K562 (cell line): Measurements from ENCODE around the gene COX4I2. TPM values are rescaled to one million over a fixed set of nuclear protein-coding genes. Genes with fewer than 3 reads are reported as not detected.
A peak's percentile ranks its signal among the peaks of the same experiment; 100 is the strongest.

ENCODE experiments used
- ATAC-seq: fragments of 200-7000 bp; cut with Tn5 transposase; 3 replicates; pipeline ENCODE4 v1.9.1; 2020; ENCODE audit warnings: moderate library complexity
- BruUV-seq: library from RNA; stranded (reverse); fragments of 400-500 nt; replicated peaks from 2 replicates; lab custom pipeline; 2021; lab: Mats Ljungman, UMichigan
- CTCF ChIA-PET: fragments of 300-600 bp; formaldehyde crosslinking; extraction: SDS; loops from one replicate; lab custom pipeline; 2021; ENCODE audit warnings: low intra/inter-chr PET ratio; lab: Yijun Ruan, JAX
- POLR2A ChIA-PET: fragments of 300-600, 350-650 bp; sonication (Branson Sonifier 250); formaldehyde crosslinking; extraction: SDS; loops from one replicate; lab custom pipeline; 2021; ENCODE audit warnings: antibody characterized with exemption, inconsistent platforms; lab: Yijun Ruan, JAX
- DNase-seq, 4 experiments: peaks; one replicate each; pipeline versions ENCODE4 v3.0.0 to v3.0.0-alpha.2; 2011 to 2018; ENCODE audit warnings: low spot score in 3 of 4, mixed read lengths in 3 of 4; ENCODE audit errors: extremely low read depth in 1 of 4
- FAIRE-seq: peaks from 2 replicates; lab custom pipeline; 2011; peaks lifted over from hg19 to GRCh38; lab: Jason Lieb, UNC
- H2AFZ ChIP-seq: 2 replicates; pipeline ENCODE4 v1.6.0; 2011; ENCODE audit warnings: low read depth, low read length, control low read depth, inconsistent platforms
- H3K27ac ChIP-seq: fragments of 200-600 bp; 3 replicates; pipeline ENCODE4 v1.8.0; 2011; ENCODE audit warnings: low read depth, mild to moderate bottlenecking, control low read depth, inconsistent platforms, low read length, moderate library complexity, mixed read lengths; ENCODE audit errors: extremely low read depth
- H3K27me3 ChIP-seq, 2 experiments: fragments of 300-600 bp in 1 of 2; 2 replicates in 1 of 2; 3 replicates in 1 of 2; pipeline versions ENCODE4 v1.6.0 to v1.8.0; 2011; ENCODE audit warnings: inconsistent platforms in 2 of 2, low read length in 2 of 2, mild to moderate bottlenecking in 1 of 2, mixed read lengths in 1 of 2, moderate library complexity in 1 of 2; ENCODE audit not compliant: control insufficient read depth in 2 of 2, insufficient read depth in 2 of 2
- H3K36me3 ChIP-seq: fragments of 300-600 bp; 3 replicates; pipeline ENCODE4 v1.8.0; 2011; ENCODE audit warnings: mild to moderate bottlenecking, low read length, inconsistent platforms; ENCODE audit not compliant: control insufficient read depth, insufficient read depth
- H3K4me1 ChIP-seq, 2 experiments: fragments of 200-600 bp in 1 of 2; replicated peaks in 1 of 2; 2 replicates in 1 of 2; 3 replicates in 1 of 2; pipeline versions ENCODE4 v1.5.1 to v1.8.0; 2011; ENCODE audit warnings: inconsistent platforms in 2 of 2, low read length in 2 of 2, mild to moderate bottlenecking in 1 of 2, mixed read lengths in 1 of 2, moderate library complexity in 1 of 2; ENCODE audit not compliant: control insufficient read depth in 2 of 2, insufficient read depth in 2 of 2
- H3K4me2 ChIP-seq: 2 replicates; pipeline ENCODE4 v1.6.1; 2011; ENCODE audit warnings: low read length, control low read depth, inconsistent platforms, mixed read lengths; ENCODE audit not compliant: insufficient read depth
- H3K4me3 ChIP-seq: fragments of 200-600 bp; sonication (generic), shearing (Covaris generic); 2 replicates; pipeline ENCODE4 v1.5.1; 2016; ENCODE audit warnings: control low read depth, inconsistent platforms
- H3K79me2 ChIP-seq: fragments of 200-600 bp; 3 replicates; pipeline ENCODE4 v1.8.0; 2011; ENCODE audit warnings: low read length, inconsistent platforms; ENCODE audit not compliant: control insufficient read depth, insufficient read depth
- H3K9ac ChIP-seq, 2 experiments: 2 replicates each; pipeline versions ENCODE4 v1.6.0 to v1.6.1; 2011; ENCODE audit warnings: low read depth in 2 of 2, low read length in 2 of 2, control low read depth in 1 of 2, inconsistent platforms in 1 of 2, mild to moderate bottlenecking in 1 of 2, mixed read lengths in 1 of 2; ENCODE audit not compliant: insufficient read depth in 1 of 2
- H3K9me1 ChIP-seq: one replicate; pipeline ENCODE4 v1.6.0; 2011; ENCODE audit warnings: inconsistent platforms, mild to moderate bottlenecking, low read length, moderate library complexity; ENCODE audit not compliant: control insufficient read depth, insufficient read depth
- H3K9me3 ChIP-seq: replicated peaks from 2 replicates; pipeline ENCODE4 v1.5.1; 2011; ENCODE audit warnings: low read depth, low read length, inconsistent platforms; ENCODE audit not compliant: control insufficient read depth, insufficient read depth
- H4K20me1 ChIP-seq: replicated peaks from 2 replicates; pipeline ENCODE4 v1.6.1; 2011; ENCODE audit warnings: low read length, inconsistent platforms, mixed read lengths; ENCODE audit not compliant: control insufficient read depth, insufficient read depth
- ARID1B ChIP-seq: fragments of 450-650 bp; IDR thresholded peaks from 2 replicates; pipeline ENCODE4 v1.6.1; 2016; ENCODE audit warnings: antibody characterized with exemption, mild to moderate bottlenecking, inconsistent platforms
- EGR1 ChIP-seq: fragments of 450-650 bp; conservative IDR thresholded peaks from 2 replicates; pipeline ENCODE4 v1.6.1; 2017; ENCODE audit warnings: mild to moderate bottlenecking
- FOSL1 ChIP-seq: fragments of 200-800 bp; sonication (Bioruptor generic); conservative IDR thresholded peaks from 2 replicates; pipeline ENCODE4 v1.6.1; 2016; ENCODE audit warnings: missing genetic modification characterization, missing compliant biosample characterization
- MEIS2 ChIP-seq: fragments of 450-650 bp; IDR thresholded peaks from 2 replicates; pipeline ENCODE4 v1.6.1; 2014; ENCODE audit warnings: mild to moderate bottlenecking; ENCODE audit not compliant: partially characterized antibody
- NEUROD1 ChIP-seq: fragments of 150-350 bp; IDR thresholded peaks from 2 replicates; pipeline ENCODE4 v1.6.1; 2014; ENCODE audit warnings: borderline replicate concordance, low read length, low read depth; ENCODE audit not compliant: partially characterized antibody
- NONO ChIP-seq, 2 experiments: fragments of 200-400 bp in 1 of 2; fragments of 450-650 bp in 1 of 2; formaldehyde crosslinking in 1 of 2; IDR thresholded peaks; 2 replicates each; pipeline ENCODE4 v1.6.1; 2017; ENCODE audit warnings: low read depth in 2 of 2, mild to moderate bottlenecking in 2 of 2, moderate library complexity in 2 of 2, low read length in 1 of 2
- PHF20 ChIP-seq: fragments of 450-650 bp; IDR thresholded peaks from 2 replicates; pipeline ENCODE4 v1.6.1; 2018; ENCODE audit not compliant: partially characterized antibody
- POU5F1 ChIP-seq: fragments of 150-350 bp; IDR thresholded peaks from 2 replicates; pipeline ENCODE4 v1.6.1; 2014; ENCODE audit warnings: borderline replicate concordance, low read length, low read depth, mild to moderate bottlenecking; ENCODE audit not compliant: partially characterized antibody
- SLC30A9 ChIP-seq: fragments of 250-450 bp; sonication (Bioruptor Pico); IDR thresholded peaks from 2 replicates; pipeline ENCODE4 v1.8.0; 2022; ENCODE audit warnings: mild to moderate bottlenecking, moderate library complexity
- SMARCE1 ChIP-seq: fragments of 450-650 bp; IDR thresholded peaks from 2 replicates; pipeline ENCODE4 v1.7.1; 2016; ENCODE audit warnings: mild to moderate bottlenecking
- SP1 ChIP-seq: sonication (generic); formaldehyde crosslinking; IDR thresholded peaks from 2 replicates; pipeline ENCODE4 v1.8.1; 2022; ENCODE audit warnings: mild to moderate bottlenecking, missing genetic modification reagents
- ZNF436 ChIP-seq: fragments of 250-450, 450-650 bp; sonication (Bioruptor Pico); formaldehyde crosslinking; IDR thresholded peaks from 2 replicates; pipeline ENCODE4 v1.7.0; 2020; ENCODE audit warnings: mild to moderate bottlenecking
- ZNF445 ChIP-seq: fragments of 250-450 bp; sonication (Bioruptor Pico); IDR thresholded peaks from 2 replicates; pipeline ENCODE4 v1.4.0; 2020; ENCODE audit warnings: low read depth, mild to moderate bottlenecking, moderate library complexity
- WGBS: fragments of 100-300 bp; shearing (Covaris generic); methylation state at CpG from one replicate; pipeline ENCODE4 v1.1.6; 2016; ENCODE audit warnings: low coverage, mixed read lengths; ENCODE audit not compliant: insufficient coverage; ENCODE audit errors: missing lambda C conversion rate; 5-methylcytosine and 5-hydroxymethylcytosine counted together
- in situ Hi-C: fragments of 300-500 bp; cut with MboI; formaldehyde crosslinking; loops from 4 replicates; pipeline ENCODE4 v1.15.0; 2018; ENCODE audit warnings: inconsistent platforms, mixed read lengths
- intact Hi-C: fragments of 100-400 bp; cut with micrococcal nuclease; formaldehyde crosslinking; loops from 2 replicates; pipeline ENCODE4 v1.14.2; 2022
- polyA plus RNA-seq, 8 experiments: library from polyadenylated mRNA; depleted of rRNA in 4 of 8; stranded (reverse) in 5 of 8; unstranded in 3 of 8; fragments of >200 nt; fragmentation: Nextera tagmentation in 2 of 8; fragmentation: Illumina TruSeq in 1 of 8; extraction: Ambion mirVana in 2 of 8; extraction: Trizol in 1 of 8; gene quantifications; 2 replicates each; pipeline versions ENCODE4 v1.2.1 to v1.2.3, GENCODE V29; 2011 to 2014; ENCODE audit warnings: inconsistent platforms in 1 of 8, missing spikeins in 1 of 8
- total RNA-seq, 7 experiments: library from RNA; depleted of rRNA in 6 of 7; stranded (reverse); fragments of >200 nt in 6 of 7; fragmentation: Illumina TruSeq in 2 of 7; extraction: Trizol in 2 of 7; gene quantifications; 2 replicates each; pipeline versions ENCODE4 v1.2.1 to v1.2.3, GENCODE V29; 2011 to 2021; ENCODE audit warnings: low replicate concordance in 1 of 7
- TF ChIP-seq, protein P1 (sequence below): sonication (generic); formaldehyde crosslinking; IDR thresholded peaks from 2 replicates; pipeline ENCODE4 v1.8.1; 2023; ENCODE audit warnings: mild to moderate bottlenecking, missing genetic modification reagents
- TF ChIP-seq, protein P2 (sequence below): sonication (generic); formaldehyde crosslinking; IDR thresholded peaks from 2 replicates; pipeline ENCODE4 v1.8.0; 2022; ENCODE audit warnings: missing genetic modification reagents, mild to moderate bottlenecking, moderate library complexity, borderline replicate concordance
- TF ChIP-seq, protein P3 (sequence below): fragments of 250-450 bp; sonication (Bioruptor Pico); IDR thresholded peaks from 2 replicates; pipeline ENCODE4 v1.6.1; 2021; ENCODE audit warnings: mild to moderate bottlenecking
- TF ChIP-seq, protein P4 (sequence below): fragments of 450-650 bp; IDR thresholded peaks from 2 replicates; pipeline ENCODE4 v1.6.1; 2017; ENCODE audit warnings: antibody characterized with exemption

Gene COX4I2
- total and polyA plus RNA-seq, 9 of the 15 experiments (the other 6 are each of a cell fraction or from before 2014, with no cell fraction given) = not detected

DNA sequence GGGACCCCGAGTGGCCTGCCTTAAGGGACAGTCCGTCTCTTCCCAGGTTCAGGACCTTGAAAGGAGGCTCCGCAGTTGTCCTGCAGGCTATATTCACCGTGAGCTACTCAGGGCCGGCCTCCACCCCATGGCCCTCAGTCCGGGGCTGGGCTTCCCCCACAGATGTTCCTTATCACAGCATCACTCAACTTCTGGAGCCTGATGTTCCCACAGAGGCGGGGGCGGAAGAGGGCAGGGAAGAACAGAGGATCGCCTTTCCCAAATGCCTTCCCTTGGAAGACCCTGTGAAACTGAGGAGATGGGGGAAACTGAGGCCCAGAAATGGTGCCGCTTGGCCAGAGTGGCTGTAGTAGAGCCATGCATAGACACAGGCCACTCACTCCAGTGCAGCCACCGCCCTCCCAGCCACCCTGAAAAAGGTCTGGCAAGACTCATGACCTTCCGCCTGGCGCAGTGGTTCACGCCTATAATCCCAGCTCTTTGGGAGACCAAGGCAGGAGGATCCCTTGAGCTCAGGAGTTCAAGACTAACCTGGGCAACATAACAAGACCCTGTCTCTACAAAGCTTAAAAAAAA, 4.3 kb upstream of the COX4I2 start:
- ATAC-seq = peak; percentile 79
- no peak overlapping the region for H3K27ac ChIP-seq
- TF ChIP-seq, protein P1, sequence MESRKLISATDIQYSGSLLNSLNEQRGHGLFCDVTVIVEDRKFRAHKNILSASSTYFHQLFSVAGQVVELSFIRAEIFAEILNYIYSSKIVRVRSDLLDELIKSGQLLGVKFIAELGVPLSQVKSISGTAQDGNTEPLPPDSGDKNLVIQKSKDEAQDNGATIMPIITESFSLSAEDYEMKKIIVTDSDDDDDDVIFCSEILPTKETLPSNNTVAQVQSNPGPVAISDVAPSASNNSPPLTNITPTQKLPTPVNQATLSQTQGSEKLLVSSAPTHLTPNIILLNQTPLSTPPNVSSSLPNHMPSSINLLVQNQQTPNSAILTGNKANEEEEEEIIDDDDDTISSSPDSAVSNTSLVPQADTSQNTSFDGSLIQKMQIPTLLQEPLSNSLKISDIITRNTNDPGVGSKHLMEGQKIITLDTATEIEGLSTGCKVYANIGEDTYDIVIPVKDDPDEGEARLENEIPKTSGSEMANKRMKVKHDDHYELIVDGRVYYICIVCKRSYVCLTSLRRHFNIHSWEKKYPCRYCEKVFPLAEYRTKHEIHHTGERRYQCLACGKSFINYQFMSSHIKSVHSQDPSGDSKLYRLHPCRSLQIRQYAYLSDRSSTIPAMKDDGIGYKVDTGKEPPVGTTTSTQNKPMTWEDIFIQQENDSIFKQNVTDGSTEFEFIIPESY (CRISPR knock-in tag) = no peak
- TF ChIP-seq MEIS2 (peak; percentile 41), ZNF445 (CRISPR knock-in tag) (no peak), NONO (IDR thresholded peaks at IDR 0.05; ENCODE audit: low read depth in 2 of 2, low read length in 1 of 2) (no peak), ZNF436 (CRISPR knock-in tag) (no peak), POU5F1 (no peak), PHF20 (no peak), ARID1B (peak; percentile 61), FOSL1 (tag) (no peak), SLC30A9 (CRISPR knock-in tag) (no peak), EGR1 (peak; percentile 85), NEUROD1 (no peak), SMARCE1 (peak; percentile 37; the same call in 1 of the 2 replicates), SP1 (no peak)
- TF ChIP-seq, protein P2, sequence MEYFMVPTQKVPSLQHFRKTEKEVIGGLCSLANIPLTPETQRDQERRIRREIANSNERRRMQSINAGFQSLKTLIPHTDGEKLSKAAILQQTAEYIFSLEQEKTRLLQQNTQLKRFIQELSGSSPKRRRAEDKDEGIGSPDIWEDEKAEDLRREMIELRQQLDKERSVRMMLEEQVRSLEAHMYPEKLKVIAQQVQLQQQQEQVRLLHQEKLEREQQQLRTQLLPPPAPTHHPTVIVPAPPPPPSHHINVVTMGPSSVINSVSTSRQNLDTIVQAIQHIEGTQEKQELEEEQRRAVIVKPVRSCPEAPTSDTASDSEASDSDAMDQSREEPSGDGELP (CRISPR knock-in tag) = peak; percentile 81; the same call in 1 of the 2 replicates
- TF ChIP-seq, protein P3, sequence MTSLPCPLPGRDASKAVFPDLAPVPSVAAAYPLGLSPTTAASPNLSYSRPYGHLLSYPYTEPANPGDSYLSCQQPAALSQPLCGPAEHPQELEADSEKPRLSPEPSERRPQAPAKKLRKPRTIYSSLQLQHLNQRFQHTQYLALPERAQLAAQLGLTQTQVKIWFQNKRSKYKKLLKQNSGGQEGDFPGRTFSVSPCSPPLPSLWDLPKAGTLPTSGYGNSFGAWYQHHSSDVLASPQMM (CRISPR knock-in tag) = no peak
- TF ChIP-seq, protein P4, sequence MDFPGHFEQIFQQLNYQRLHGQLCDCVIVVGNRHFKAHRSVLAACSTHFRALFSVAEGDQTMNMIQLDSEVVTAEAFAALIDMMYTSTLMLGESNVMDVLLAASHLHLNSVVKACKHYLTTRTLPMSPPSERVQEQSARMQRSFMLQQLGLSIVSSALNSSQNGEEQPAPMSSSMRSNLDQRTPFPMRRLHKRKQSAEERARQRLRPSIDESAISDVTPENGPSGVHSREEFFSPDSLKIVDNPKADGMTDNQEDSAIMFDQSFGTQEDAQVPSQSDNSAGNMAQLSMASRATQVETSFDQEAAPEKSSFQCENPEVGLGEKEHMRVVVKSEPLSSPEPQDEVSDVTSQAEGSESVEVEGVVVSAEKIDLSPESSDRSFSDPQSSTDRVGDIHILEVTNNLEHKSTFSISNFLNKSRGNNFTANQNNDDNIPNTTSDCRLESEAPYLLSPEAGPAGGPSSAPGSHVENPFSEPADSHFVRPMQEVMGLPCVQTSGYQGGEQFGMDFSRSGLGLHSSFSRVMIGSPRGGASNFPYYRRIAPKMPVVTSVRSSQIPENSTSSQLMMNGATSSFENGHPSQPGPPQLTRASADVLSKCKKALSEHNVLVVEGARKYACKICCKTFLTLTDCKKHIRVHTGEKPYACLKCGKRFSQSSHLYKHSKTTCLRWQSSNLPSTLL = no peak

More for the DNA sequence above, 4.3 kb upstream of the COX4I2 start:
- ChIA-PET CTCF (interaction anchor here (0.8 to 1.6 kb wide), 2 partner anchors 90 to 193 kb away, joined by 3 to 9 read pairs; partner anchors contain the start of gene BCL2L1), POLR2A (interaction anchor here (0.6 to 2.5 kb wide), 15 partner anchors 21 to 268 kb away, joined by 3 to 18 read pairs (median 3); no protein-coding TSS in a partner anchor)
- peak overlapping the region; percentile 66 for H3K4me2 ChIP-seq
- H4K20me1 ChIP-seq = no peaks in the 10 kb centered on the region
- peak overlapping the region; percentile 95 for H2AFZ ChIP-seq
- no peaks in the 10 kb centered on the region for H3K9me3 ChIP-seq
- H3K27me3 ChIP-seq = no peaks in the 10 kb centered on the region; a peak in 1 of 5 replicates
- H3K9me1 ChIP-seq = no peaks in the 10 kb centered on the region
- peaks cover 8 to 25% of the 10 kb centered on the region in 2 experiments; a peak in 4 of 5 replicates for H3K4me1 ChIP-seq
- WGBS = 23% methylated on average over 13 of the region's 14 CpGs
- intact Hi-C loops = loop anchor here (10.0 kb wide), 1 partner anchor 161 kb away; no protein-coding TSS in a partner anchor
- no TSS peak for BruUV-seq
- H3K9ac ChIP-seq = peak overlapping the region in 1 of 2 experiments; percentile 18; a peak in 1 of 4 replicates
- H3K4me3 ChIP-seq = no peak overlapping the region
- no peaks in the 10 kb centered on the region for H3K36me3 ChIP-seq
- DNase-seq (peak; percentile 67 to 81 (median 78)), FAIRE-seq (peak; percentile 89)
- H3K79me2 ChIP-seq = no peaks in the 10 kb centered on the region
- in situ Hi-C loops = loop anchor here (5.0 kb wide), 1 partner anchor 94 kb away; no protein-coding TSS in a partner anchor
